Calu3 (cell line): ENCODE measurements around the gene SCAMP4. TPM values are rescaled to one million over a fixed set of nuclear protein-coding genes. Genes with fewer than 3 reads are reported as not detected.

Source experiments
- BruUV-seq: library from RNA; stranded (reverse); fragments of 400-500 nt; replicated peaks from 2 replicates; lab custom pipeline; 2021; lab: Mats Ljungman, UMichigan
- CTCF ChIA-PET: fragments of 300-600 bp; sonication (Branson Sonifier 250); formaldehyde crosslinking; loops from one replicate; lab custom pipeline; 2022; ENCODE audit warnings: antibody characterized with exemption; lab: Charles Lee
- DNase-seq: peaks from one replicate; pipeline ENCODE4 v3.0.0; 2022
- H3K27ac Mint-ChIP-seq: one replicate; pipeline ENCODE4 v1.8.0; 2022; ENCODE audit warnings: mixed read lengths; ENCODE audit not compliant: unreplicated experiment
- H3K27me3 Mint-ChIP-seq: one replicate; pipeline ENCODE4 v1.8.0; 2022; ENCODE audit warnings: mixed read lengths; ENCODE audit not compliant: unreplicated experiment
- H3K36me3 Mint-ChIP-seq: one replicate; pipeline ENCODE4 v1.8.0; 2022; ENCODE audit warnings: mild to moderate bottlenecking, moderate library complexity, mixed read lengths; ENCODE audit not compliant: insufficient read depth, unreplicated experiment
- H3K4me1 Mint-ChIP-seq: one replicate; pipeline ENCODE4 v1.8.0; 2022; ENCODE audit warnings: mild to moderate bottlenecking, low read depth, mixed read lengths; ENCODE audit not compliant: unreplicated experiment
- H3K4me3 Mint-ChIP-seq: one replicate; pipeline ENCODE4 v1.8.0; 2022; ENCODE audit warnings: mild to moderate bottlenecking, low read depth, moderate library complexity, mixed read lengths; ENCODE audit not compliant: unreplicated experiment
- H3K9me3 Mint-ChIP-seq: one replicate; pipeline ENCODE4 v1.8.0; 2022; ENCODE audit warnings: low read depth, mixed read lengths; ENCODE audit not compliant: unreplicated experiment
- intact Hi-C: fragments of 100-400 bp; cut with micrococcal nuclease; formaldehyde crosslinking; loops from one replicate; pipeline ENCODE4 v1.10.0; 2022; ENCODE audit not compliant: unreplicated experiment
- total RNA-seq: library from RNA; stranded (reverse); gene quantifications from 2 replicates; pipeline ENCODE4 v1.2.3, GENCODE V29; 2022
- TF ChIP-seq, protein P1 (sequence below): fragments of 200-600 bp; IDR thresholded peaks from one replicate; pipeline ENCODE4 v1.8.0; 2022; ENCODE audit warnings: antibody characterized with exemption; ENCODE audit not compliant: unreplicated experiment

Gene SCAMP4
- total RNA-seq, 1 experiment from 2014 or later = 64.2 TPM

DNA sequence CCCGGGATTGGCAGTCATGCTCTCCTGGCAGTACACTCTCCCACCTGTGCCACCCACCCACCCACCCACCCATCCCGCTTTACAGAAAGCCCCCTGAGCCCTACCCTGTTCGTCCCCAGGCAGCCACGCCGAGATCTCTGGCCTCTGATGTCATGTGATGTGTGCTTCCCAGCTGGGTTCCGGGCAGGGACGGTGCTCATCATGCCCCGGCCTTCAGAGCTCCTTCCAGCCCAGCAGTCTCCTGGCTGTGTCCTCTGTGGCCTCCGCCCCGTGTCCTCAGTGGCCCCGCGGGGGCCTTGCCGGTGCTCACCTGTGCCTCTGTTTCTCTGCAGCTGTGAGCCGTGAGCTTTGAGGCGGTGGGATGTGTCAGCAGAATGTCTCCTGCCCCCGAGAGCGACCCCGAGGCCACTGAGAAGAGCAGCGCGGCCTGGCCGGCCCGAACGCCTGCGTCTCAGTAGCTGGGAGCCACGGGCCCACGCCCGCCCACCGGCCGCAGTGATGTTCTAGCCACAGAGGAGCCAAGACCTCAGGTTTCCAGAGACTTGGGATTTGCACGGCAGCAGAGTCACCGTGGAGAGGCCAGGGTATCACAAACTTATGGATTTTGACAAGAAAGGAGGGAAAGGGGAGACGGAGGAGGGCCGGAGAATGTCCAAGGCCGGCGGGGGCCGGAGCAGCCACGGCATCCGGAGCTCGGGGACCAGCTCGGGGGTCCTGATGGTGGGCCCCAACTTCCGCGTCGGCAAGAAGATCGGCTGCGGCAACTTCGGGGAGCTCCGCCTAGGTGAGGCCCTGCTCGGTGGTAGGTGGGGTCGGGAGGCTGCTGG is 64.2 kb downstream of the SCAMP4 start:
- Mint-ChIP-seq H3K4me3 (no peak overlapping the region), H3K9me3 (no peaks in the 10 kb centered on the region), H3K36me3 (peaks cover 17% of the 10 kb centered on the region), H3K4me1 (no peaks in the 10 kb centered on the region), H3K27ac (no peak overlapping the region), H3K27me3 (no peaks in the 10 kb centered on the region)
- TF ChIP-seq, protein P1, sequence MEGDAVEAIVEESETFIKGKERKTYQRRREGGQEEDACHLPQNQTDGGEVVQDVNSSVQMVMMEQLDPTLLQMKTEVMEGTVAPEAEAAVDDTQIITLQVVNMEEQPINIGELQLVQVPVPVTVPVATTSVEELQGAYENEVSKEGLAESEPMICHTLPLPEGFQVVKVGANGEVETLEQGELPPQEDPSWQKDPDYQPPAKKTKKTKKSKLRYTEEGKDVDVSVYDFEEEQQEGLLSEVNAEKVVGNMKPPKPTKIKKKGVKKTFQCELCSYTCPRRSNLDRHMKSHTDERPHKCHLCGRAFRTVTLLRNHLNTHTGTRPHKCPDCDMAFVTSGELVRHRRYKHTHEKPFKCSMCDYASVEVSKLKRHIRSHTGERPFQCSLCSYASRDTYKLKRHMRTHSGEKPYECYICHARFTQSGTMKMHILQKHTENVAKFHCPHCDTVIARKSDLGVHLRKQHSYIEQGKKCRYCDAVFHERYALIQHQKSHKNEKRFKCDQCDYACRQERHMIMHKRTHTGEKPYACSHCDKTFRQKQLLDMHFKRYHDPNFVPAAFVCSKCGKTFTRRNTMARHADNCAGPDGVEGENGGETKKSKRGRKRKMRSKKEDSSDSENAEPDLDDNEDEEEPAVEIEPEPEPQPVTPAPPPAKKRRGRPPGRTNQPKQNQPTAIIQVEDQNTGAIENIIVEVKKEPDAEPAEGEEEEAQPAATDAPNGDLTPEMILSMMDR = no peak
- BruUV-seq = no TSS peak
- intact Hi-C loops = no loop called here
- CTCF ChIA-PET = no interaction called here
- DNase-seq = no peak

DNA sequence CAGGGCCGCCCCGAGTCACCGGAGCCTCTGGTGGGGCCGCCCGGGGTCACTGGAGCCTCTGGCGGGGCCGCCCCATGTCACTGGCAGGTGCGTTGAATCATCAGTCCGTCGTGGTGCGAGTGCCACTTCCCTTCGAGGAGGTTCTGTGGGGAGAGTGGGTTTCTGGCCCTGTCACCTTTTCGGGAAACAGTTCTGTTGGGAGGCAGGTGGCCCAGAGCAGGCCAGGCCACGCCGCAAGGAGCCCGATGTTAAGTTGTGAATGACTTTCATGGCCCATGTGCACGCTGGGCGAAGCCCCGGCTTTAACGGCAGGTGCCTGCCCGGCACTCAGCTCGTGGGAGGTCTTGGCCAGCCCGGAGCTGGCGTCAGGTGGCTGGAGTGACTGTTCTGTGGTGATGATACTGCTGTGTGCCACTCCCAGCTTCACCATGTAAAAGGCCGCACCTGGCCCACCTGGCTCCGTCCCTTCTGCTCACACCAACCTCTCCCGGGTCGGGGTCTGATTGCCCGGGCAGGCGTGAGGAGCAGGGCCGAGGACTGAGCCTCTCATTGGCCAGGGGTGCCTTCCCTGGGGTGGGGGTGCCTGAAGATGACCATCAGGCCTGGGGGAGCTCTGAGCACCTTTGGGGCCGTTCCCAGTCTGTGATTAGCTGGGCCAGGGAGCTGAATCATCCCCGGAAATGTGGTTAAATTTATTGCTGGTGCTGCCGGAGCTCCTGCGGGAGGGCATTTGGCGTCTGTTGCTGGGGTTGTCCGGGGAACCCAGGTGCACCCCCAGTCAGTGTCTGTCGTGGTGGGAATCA is 65.0 kb downstream of the SCAMP4 start:
- TF ChIP-seq, protein P1 = no peak
- Mint-ChIP-seq H3K9me3 (no peaks in the 10 kb centered on the region), H3K4me1 (no peaks in the 10 kb centered on the region), H3K27ac (no peak overlapping the region), H3K4me3 (no peak overlapping the region), H3K36me3 (peaks cover 17% of the 10 kb centered on the region), H3K27me3 (no peaks in the 10 kb centered on the region)
- no peak for DNase-seq
- intact Hi-C loops = no loop called here
- no TSS peak for BruUV-seq
- CTCF ChIA-PET = no interaction called here

DNA sequence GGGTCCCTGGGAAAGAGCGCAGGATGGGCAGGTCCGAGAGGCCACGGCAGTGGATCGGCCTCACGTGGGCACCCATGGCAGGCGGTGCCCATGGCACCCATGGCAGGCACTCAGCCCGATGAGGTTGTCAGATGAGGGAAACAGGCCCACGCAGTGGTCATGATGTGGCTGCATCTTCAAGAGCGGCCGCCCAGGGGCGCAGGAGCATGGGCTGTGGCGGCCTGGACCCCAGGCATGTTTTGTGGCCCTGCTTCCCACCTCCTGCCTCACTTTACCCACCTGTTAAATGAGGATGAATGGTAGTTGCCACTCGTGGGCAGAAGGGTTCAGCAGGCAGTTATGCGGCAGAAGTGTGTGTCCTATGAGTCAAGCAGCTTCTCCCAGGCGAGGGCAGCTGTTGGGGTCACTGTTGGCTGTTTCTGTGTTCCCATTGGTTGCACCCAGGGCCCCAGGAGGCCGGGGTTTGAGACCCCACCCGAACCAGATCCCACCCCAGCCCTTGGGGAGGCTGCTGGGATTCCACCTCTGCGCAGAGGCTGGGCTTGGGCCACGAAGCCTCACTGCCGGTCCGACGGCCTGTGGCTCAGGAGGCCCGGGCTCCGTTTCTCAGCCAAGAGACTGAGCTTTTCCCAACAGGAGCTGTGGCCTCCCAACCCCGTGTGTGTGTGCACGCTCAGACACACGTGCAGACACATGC is 65.8 kb downstream of the SCAMP4 start:
- H3K27me3 Mint-ChIP-seq = no peaks in the 10 kb centered on the region
- H3K9me3 Mint-ChIP-seq = no peaks in the 10 kb centered on the region
- BruUV-seq = no TSS peak
- CTCF ChIA-PET = no interaction called here
- H3K4me1 Mint-ChIP-seq = no peaks in the 10 kb centered on the region
- no peak overlapping the region for H3K27ac Mint-ChIP-seq
- DNase-seq = no peak
- no peak overlapping the region for H3K4me3 Mint-ChIP-seq
- intact Hi-C loops = no loop called here
- TF ChIP-seq, protein P1 = no peak
- H3K36me3 Mint-ChIP-seq = peaks cover 15% of the 10 kb centered on the region

DNA sequence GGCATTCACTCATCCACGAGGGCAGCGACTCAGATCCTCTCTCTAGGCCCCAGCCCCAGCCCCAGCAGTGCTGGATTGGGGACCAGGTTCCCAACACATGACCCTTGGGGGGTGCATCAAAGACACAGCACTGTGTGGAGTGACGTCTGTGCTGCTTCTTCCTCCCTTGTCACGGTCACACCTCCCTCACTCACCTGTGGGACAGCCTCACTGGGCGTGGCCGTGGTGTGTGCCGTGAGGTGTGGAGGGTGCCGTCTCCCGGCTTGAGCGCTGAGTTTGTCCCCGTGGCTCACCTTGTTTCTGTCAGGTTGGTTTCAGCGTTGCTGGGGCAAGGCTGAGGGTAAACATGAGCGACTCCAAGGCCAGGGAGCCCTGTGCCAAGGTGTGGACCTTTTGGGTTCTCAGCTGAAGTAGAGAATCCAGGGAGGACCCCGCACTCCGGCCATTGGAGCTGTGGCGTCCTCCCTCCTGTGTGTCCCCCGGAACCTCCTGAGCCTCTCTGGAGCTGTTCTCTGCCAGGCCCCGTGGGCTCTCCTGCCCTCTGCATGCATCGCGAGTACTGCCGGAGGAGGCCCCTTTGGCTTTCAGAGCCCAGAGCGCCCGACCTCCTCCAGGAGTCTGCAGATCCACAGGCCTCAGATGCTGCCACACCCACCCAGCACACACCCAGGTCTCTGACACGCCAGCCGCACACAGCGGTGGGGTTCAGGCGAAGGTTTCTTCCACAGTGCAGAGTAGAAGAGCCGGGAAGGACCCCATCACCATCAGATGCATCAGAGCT is 69.4 kb downstream of the SCAMP4 start:
- no peak overlapping the region for H3K27ac Mint-ChIP-seq
- no peaks in the 10 kb centered on the region for H3K9me3 Mint-ChIP-seq
- CTCF ChIA-PET = no interaction called here
- H3K27me3 Mint-ChIP-seq = no peaks in the 10 kb centered on the region
- DNase-seq = no peak
- H3K4me3 Mint-ChIP-seq = no peak overlapping the region
- intact Hi-C loops = no loop called here
- TF ChIP-seq, protein P1 = no peak
- BruUV-seq = no TSS peak
- H3K4me1 Mint-ChIP-seq = no peaks in the 10 kb centered on the region
- peaks cover 12% of the 10 kb centered on the region for H3K36me3 Mint-ChIP-seq
